Activated CD4-positive, alpha-beta memory T cell treated with anti-CD3 and anti-CD28 coated beads, Interleukin-2, amount 10 ng/mL, durations not matched to agents 7 days and 5 days (primary cell): ENCODE measurements around the gene PCK2. TPM values are rescaled to one million over a fixed set of nuclear protein-coding genes. Genes with fewer than 3 reads are reported as not detected.

Experiments used
- CTCF ChIA-PET: fragments of 350-600 bp; sonication (Branson Sonifier 250); formaldehyde crosslinking; loops from one replicate; lab custom pipeline; 2021; ENCODE audit warnings: antibody characterized with exemption, inconsistent platforms; lab: Charles Lee
- POLR2A ChIA-PET: fragments of 350-600 bp; sonication (Branson Sonifier 250); formaldehyde crosslinking; loops from one replicate; lab custom pipeline; 2021; ENCODE audit warnings: antibody characterized with exemption; lab: Charles Lee
- DNase-seq: peaks from one replicate; pipeline ENCODE4 v3.0.0-alpha.2; 2020
- H3K27ac Mint-ChIP-seq: one replicate; pipeline ENCODE4 v1.8.0; 2021; ENCODE audit warnings: mild to moderate bottlenecking, mixed read lengths
- H3K27me3 Mint-ChIP-seq: one replicate; pipeline ENCODE4 v1.8.0; 2021; ENCODE audit warnings: mixed read lengths
- H3K36me3 Mint-ChIP-seq: one replicate; pipeline ENCODE4 v1.8.0; 2021; ENCODE audit warnings: low read depth, mixed read lengths
- H3K4me1 Mint-ChIP-seq: one replicate; pipeline ENCODE4 v1.8.0; 2021; ENCODE audit warnings: mixed read lengths
- H3K4me3 Mint-ChIP-seq: one replicate; pipeline ENCODE4 v1.8.0; 2021; ENCODE audit warnings: mild to moderate bottlenecking, mixed read lengths
- H3K9me3 Mint-ChIP-seq: one replicate; pipeline ENCODE4 v1.8.0; 2021; ENCODE audit warnings: mixed read lengths
- total RNA-seq, 2 experiments: library from RNA; stranded (reverse); gene quantifications; one replicate each; pipeline ENCODE4 v1.2.3, GENCODE V29; 2021

The PCK2 gene
- total RNA-seq, 2 experiments from 2014 or later: 88.5 to 90.6 TPM

DNA sequence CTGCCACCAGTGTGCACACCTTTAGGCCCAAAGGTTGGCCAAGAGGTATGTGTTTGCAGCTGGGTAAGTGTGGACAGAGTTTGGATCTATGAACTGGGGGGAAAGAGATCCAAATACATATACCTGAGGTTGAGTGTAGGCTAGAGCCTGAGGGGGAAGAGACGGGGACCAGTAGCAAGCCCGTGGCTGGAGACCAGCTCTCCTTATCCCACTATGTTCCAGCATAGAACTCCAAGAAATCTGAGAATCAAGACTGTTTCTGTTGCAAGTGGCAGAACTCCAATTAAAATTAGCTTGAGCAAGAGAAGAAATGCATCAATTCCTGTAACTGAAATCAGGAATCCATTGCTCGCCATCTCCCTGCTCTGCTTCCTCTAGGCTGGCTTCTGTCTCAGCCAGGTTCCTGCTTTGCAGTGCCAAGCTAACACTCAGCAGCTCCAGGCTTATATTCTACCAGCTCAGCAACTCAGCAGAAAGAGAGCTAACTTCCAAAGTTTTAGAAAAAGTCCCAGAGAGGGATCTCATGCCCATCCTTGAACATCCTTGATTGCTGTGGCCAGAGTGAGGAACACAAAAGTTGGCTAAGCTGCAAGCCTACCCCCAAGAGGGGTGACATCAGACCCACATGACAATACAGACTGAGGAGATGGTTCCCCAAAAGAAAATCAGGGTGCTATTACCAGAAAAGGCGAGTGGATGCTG is 1.5 kb upstream of the PCK2 start:
- H3K4me1 Mint-ChIP-seq: peaks cover 37% of the 10 kb centered on the region
- POLR2A ChIA-PET: interaction anchor here (0.7 to 10.0 kb wide), 13 partner anchors 8 to 121 kb away, joined by 3 to 149 read pairs (median 23); partner anchors contain the start of genes CARMIL3, CHMP4A, DCAF11 and DHRS4L2
- no peaks in the 10 kb centered on the region for H3K9me3 Mint-ChIP-seq
- CTCF ChIA-PET: interaction anchor here (0.8 to 12.0 kb wide), 15 partner anchors 12 to 339 kb away, joined by 3 to 254 read pairs (median 4); partner anchors contain the start of genes CARMIL3, DCAF11, DHRS1 and DHRS4L2
- H3K4me3 Mint-ChIP-seq: peak overlapping the region; percentile 100
- H3K27ac Mint-ChIP-seq: peak overlapping the region; percentile 70
- DNase-seq: no peak
- H3K36me3 Mint-ChIP-seq: peaks cover 21% of the 10 kb centered on the region
- no peaks in the 10 kb centered on the region for H3K27me3 Mint-ChIP-seq

DNA sequence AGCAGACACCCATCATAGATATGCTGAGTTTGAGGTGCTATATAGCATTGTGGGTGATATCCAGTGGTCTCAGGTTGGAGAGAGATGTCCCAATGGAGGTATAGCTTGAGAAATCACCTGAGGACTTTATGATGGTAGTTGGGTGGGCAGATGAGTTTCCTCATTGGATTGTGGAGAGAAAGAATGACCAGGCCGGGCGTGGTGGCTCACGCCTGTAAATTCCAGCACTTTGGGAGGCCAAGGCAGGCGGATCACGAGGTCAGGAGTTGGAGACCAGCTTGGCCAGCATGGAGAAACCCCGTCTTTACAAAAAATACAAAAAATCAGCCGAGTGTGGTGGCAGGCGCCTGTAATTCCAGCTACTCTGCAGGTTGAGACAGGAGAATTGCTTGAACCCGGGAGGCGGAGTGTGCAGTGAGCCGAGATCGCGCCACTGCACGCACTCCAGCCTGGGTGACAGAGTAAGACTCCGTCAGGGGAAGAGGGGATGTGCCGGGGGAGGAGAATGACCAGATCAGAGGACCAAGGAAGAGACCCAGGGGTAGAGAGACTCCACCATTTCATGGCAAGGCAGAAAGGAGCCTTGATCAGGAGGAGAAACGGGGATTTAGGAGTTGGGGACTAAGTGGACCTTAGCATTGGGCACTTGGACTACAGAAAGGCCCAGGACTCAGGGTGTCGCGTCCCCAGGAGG is 757 bp upstream of the PCK2 start:
- DNase-seq: no peak
- H3K4me3 Mint-ChIP-seq: peak overlapping the region; percentile 100
- no peaks in the 10 kb centered on the region for H3K9me3 Mint-ChIP-seq
- ChIA-PET POLR2A (interaction anchor here (0.7 to 10.0 kb wide), 18 partner anchors 8 to 120 kb away, joined by 3 to 149 read pairs (median 12); partner anchors contain the start of genes CARMIL3, CHMP4A, DCAF11 and DHRS4L2), CTCF (interaction anchor here (1.0 to 12.0 kb wide), 17 partner anchors 9 to 207 kb away, joined by 3 to 254 read pairs (median 6); partner anchors contain the start of genes CARMIL3, DCAF11, DHRS1 and DHRS4L2)
- H3K27me3 Mint-ChIP-seq: no peaks in the 10 kb centered on the region
- H3K4me1 Mint-ChIP-seq: peaks cover 38% of the 10 kb centered on the region
- H3K27ac Mint-ChIP-seq: peak overlapping the region; percentile 70
- H3K36me3 Mint-ChIP-seq: peaks cover 25% of the 10 kb centered on the region

DNA sequence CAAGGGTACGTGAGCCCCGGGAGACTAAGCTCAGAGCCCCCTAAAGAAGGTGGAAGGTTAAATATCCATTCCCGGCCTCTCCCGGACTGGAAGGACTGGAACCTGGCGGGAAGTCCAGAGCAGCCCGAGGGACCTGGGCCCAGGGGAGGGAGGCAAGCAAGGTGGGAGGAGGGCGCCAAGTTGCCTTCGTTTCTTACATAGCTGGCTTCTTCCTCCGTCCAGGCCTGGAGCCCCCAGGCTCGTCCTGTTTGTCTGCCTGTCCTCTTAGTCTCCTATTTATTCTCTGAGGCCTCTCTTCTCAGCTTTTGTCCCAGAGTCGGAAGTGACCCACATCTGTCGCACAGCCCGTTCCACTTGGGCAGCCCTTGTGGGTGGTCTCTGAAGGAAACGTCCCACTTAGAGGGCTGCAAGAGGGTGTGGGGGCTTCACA is 745 bp downstream of the PCK2 start:
- H3K9me3 Mint-ChIP-seq: no peaks in the 10 kb centered on the region
- H3K27me3 Mint-ChIP-seq: no peaks in the 10 kb centered on the region
- peak overlapping the region; percentile 96 for H3K27ac Mint-ChIP-seq
- POLR2A ChIA-PET: interaction anchor here (0.6 to 10.0 kb wide), 25 partner anchors 9 to 527 kb away, joined by 3 to 149 read pairs (median 4); partner anchors contain the start of genes AP1G2, CARMIL3, CHMP4A and DCAF11
- DNase-seq: peak; percentile 32
- H3K4me3 Mint-ChIP-seq: peak overlapping the region; percentile 100
- CTCF ChIA-PET: interaction anchor here (0.7 to 12.0 kb wide), 12 partner anchors 12 to 337 kb away, joined by 3 to 254 read pairs (median 6); partner anchors contain the start of genes CHMP4A, DCAF11, EMC9 and IRF9
- H3K36me3 Mint-ChIP-seq: peaks cover 38% of the 10 kb centered on the region
- H3K4me1 Mint-ChIP-seq: peaks cover 39% of the 10 kb centered on the region

DNA sequence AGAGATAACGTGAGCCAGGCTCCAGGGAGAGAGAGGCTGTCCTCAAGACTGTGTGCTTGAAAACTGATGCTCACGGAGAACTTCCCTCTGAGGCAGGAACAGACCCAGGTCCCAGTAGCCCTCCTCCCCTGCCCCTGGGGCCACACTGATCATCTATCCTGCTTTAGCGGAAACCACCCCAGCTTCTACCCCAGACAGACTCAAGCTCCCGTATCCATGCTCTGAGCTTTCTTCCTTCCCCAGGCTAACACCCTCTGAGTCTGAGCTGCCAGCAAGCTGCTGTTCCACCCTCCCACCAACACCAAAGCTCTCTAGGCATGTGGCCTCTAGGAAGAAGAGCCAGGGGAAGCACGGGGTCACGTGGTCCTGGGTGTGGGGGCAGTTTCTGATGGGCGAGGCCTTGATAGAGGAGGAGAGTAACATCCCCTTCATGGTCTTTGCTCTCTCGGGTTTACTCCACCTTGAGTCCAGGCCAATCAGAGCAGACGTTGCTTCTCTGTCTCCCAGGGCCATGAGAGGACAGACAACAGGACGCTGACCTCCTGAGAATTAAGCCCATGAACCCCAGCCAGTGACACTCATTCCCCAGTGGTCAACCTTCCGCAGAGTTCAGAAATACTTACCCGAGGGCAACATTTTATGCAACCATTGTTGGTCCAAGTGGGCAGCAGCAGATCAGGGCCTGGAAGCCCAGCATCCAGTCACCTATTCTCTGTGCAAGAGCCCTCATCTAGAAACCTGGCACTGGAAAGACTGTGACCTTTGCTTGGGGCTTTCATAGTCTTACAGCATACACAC is 1.4 kb downstream of the PCK2 start:
- ChIA-PET POLR2A (interaction anchor here (0.6 to 10.0 kb wide), 23 partner anchors 10 to 528 kb away, joined by 3 to 149 read pairs (median 7); partner anchors contain the start of genes AP1G2, CARMIL3, CHMP4A and DCAF11), CTCF (interaction anchor here (0.7 to 12.0 kb wide), 13 partner anchors 11 to 336 kb away, joined by 3 to 254 read pairs (median 6); partner anchors contain the start of genes CHMP4A, DCAF11, EMC9 and IRF9)
- Mint-ChIP-seq H3K9me3 (no peaks in the 10 kb centered on the region), H3K27ac (peak overlapping the region; percentile 96), H3K4me3 (peak overlapping the region; percentile 100), H3K27me3 (no peaks in the 10 kb centered on the region), H3K4me1 (peaks cover 37% of the 10 kb centered on the region), H3K36me3 (peaks cover 44% of the 10 kb centered on the region)
- DNase-seq: peak; percentile 69

DNA sequence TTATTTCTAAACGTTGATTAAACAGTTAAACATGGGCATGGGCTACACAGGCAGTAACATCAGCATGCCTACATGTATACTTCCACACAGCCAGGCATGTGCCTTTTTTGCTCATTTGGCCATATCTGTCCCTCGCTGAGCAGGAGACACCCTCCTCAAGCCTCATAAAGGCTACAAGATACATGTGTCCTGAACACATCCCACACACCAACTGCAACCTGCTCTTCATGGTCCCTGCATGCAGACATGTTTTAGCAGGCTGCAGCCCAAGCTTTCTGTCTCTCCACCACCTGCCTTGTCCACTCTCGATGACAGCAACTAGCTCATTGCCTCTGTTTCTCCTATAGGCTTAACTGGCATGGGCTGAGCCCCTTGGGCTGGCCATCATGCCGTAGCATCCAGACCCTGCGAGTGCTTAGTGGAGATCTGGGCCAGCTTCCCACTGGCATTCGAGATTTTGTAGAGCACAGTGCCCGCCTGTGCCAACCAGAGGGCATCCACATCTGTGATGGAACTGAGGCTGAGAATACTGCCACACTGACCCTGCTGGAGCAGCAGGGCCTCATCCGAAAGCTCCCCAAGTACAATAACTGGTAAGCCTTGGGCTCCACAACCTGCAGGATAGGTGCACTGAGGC is 2.6 kb downstream of the PCK2 start:
- POLR2A ChIA-PET: interaction anchor here (2.9 to 10.0 kb wide), 6 partner anchors 11 to 64 kb away, joined by 12 to 149 read pairs (median 78); partner anchors contain the start of genes DCAF11, EMC9, IRF9 and NRL
- Mint-ChIP-seq H3K4me1 (peaks cover 35% of the 10 kb centered on the region), H3K27ac (peak overlapping the region; percentile 62), H3K27me3 (no peaks in the 10 kb centered on the region), H3K9me3 (no peaks in the 10 kb centered on the region), H3K4me3 (peak overlapping the region; percentile 46), H3K36me3 (peaks cover 52% of the 10 kb centered on the region)
- DNase-seq: no peak
- CTCF ChIA-PET: interaction anchor here (1.2 to 12.0 kb wide), 6 partner anchors 10 to 200 kb away, joined by 3 to 254 read pairs (median 60); partner anchors contain the start of genes DCAF11 and NRL

DNA sequence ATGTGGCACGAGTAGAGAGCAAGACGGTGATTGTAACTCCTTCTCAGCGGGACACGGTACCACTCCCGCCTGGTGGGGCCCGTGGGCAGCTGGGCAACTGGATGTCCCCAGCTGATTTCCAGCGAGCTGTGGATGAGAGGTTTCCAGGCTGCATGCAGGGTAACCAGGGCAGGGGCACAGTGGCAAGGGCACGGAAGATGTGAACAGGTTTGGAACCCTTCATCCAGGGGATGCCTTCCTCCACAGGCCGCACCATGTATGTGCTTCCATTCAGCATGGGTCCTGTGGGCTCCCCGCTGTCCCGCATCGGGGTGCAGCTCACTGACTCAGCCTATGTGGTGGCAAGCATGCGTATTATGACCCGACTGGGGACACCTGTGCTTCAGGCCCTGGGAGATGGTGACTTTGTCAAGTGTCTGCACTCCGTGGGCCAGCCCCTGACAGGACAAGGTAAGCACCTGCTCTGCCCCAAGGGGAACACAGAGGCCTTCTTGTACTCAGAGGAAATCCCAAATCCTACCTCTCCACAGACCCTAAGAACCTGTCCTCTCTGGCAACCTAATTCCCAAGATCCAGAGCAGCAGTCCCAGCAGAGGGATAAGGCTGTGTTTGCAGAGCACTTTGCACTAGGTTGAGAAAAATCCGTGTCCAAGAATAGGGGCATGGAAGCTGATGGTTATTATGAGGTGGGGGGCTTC is 4.3 kb downstream of the PCK2 start:
- peaks cover 22% of the 10 kb centered on the region for H3K4me1 Mint-ChIP-seq
- peaks cover 65% of the 10 kb centered on the region for H3K36me3 Mint-ChIP-seq
- H3K27ac Mint-ChIP-seq: no peak overlapping the region
- POLR2A ChIA-PET: interaction anchor here (0.6 to 10.0 kb wide), 4 partner anchors 9 to 58 kb away, joined by 3 to 149 read pairs (median 75); partner anchors contain the start of genes DCAF11 and NRL
- H3K27me3 Mint-ChIP-seq: no peaks in the 10 kb centered on the region
- no peak overlapping the region for H3K4me3 Mint-ChIP-seq
- DNase-seq: no peak
- no peaks in the 10 kb centered on the region for H3K9me3 Mint-ChIP-seq
- CTCF ChIA-PET: interaction anchor here (1.9 to 12.0 kb wide), 2 partner anchors 8 to 40 kb away, joined by 7 to 254 read pairs; no protein-coding TSS in a partner anchor

DNA sequence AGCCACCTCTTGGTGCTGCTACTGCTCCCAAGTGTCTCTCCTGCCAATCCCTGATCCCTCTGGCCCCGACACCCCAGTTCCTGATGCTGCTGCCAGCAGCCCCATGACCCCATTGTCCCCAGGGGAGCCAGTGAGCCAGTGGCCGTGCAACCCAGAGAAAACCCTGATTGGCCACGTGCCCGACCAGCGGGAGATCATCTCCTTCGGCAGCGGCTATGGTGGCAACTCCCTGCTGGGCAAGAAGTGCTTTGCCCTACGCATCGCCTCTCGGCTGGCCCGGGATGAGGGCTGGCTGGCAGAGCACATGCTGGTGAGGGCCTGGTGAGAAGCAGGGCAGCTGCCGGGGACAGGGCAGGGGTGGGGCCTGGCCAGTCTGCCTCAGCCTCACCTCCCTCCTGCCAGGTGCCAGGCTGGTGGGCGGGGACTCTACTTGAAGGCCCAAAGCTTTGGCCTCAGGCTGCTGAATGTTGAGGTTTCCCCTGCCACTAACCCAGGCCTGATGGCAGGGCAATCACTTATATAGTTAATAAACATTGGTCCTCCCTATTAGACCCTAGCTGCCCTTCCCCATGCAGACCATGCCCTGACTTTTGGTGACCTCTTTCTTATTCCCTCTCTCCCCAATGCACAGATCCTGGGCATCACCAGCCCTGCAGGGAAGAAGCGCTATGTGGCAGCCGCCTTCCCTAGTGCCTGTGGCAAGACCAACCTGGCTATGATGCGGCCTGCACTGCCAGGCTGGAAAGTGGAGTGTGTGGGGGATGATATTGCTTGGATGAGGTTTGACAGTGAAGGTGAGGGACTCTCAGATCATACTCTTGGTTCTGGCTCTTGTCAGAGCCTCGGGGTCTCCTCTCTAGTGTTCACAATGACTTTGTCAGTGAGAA is 5.1 kb downstream of the PCK2 start:
- peaks cover 72% of the 10 kb centered on the region for H3K36me3 Mint-ChIP-seq
- no peak for DNase-seq
- ChIA-PET POLR2A (interaction anchor here (0.6 to 10.0 kb wide), 3 partner anchors 8 to 58 kb away, joined by 3 to 149 read pairs (median 145); partner anchors contain the start of genes DCAF11 and NRL), CTCF (interaction anchor here (1.9 to 12.0 kb wide), 2 partner anchors 7 to 41 kb away, joined by 7 to 254 read pairs; no protein-coding TSS in a partner anchor)
- peak overlapping the region; percentile 3 for H3K27ac Mint-ChIP-seq
- no peaks in the 10 kb centered on the region for H3K9me3 Mint-ChIP-seq
- no peak overlapping the region for H3K4me3 Mint-ChIP-seq
- H3K4me1 Mint-ChIP-seq: peaks cover 18% of the 10 kb centered on the region
- H3K27me3 Mint-ChIP-seq: no peaks in the 10 kb centered on the region

DNA sequence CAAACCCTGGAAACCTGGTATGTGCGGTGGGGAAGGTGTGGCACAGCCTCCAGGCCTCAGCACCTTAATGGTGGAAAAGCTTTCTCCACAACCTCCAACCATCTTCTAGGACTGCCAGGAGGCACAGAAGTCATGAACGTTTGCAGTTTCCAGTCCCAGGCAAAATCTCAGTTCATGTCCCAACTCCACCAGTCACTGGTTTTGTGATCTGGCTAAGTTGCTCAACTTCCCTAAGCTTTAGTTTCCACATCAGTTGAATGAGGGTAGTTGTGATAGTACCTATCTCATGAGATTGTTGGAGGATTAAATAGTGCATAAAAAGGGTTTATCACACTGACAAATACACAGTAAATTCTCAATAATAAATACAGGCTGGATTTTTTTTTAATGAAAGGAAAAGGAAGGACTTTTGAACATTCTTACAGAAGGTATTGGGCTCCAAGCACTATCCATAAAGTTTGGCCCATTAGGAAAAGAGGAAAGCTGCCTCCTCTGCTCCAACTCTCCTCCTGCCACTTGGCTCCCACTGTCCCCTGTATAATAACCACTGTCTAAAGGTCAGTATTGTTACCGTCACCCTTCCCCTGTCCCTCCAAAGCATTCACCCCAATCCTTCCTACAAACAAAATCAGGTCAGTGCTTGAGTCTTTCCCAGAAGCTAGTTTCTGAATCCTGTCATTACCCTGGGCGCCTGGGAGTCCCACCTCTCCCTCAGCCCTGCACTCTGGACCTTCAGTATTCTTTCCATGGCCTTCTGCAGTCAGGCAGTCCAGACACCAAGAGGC is 6.3 kb downstream of the PCK2 start:
- no peaks in the 10 kb centered on the region for H3K9me3 Mint-ChIP-seq
- no peak overlapping the region for H3K4me3 Mint-ChIP-seq
- H3K27me3 Mint-ChIP-seq: no peaks in the 10 kb centered on the region
- H3K4me1 Mint-ChIP-seq: peaks cover 17% of the 10 kb centered on the region
- POLR2A ChIA-PET: interaction anchor here (0.6 to 1.5 kb wide), 2 partner anchors 8 to 61 kb away, joined by 3 to 4 read pairs; partner anchors contain the start of gene IRF9
- peaks cover 75% of the 10 kb centered on the region for H3K36me3 Mint-ChIP-seq
- no peak overlapping the region for H3K27ac Mint-ChIP-seq
- CTCF ChIA-PET: interaction anchor here (1.5 kb wide), 1 partner anchor 9 kb away, joined by 3 read pairs; no protein-coding TSS in a partner anchor
- DNase-seq: no peak

DNA sequence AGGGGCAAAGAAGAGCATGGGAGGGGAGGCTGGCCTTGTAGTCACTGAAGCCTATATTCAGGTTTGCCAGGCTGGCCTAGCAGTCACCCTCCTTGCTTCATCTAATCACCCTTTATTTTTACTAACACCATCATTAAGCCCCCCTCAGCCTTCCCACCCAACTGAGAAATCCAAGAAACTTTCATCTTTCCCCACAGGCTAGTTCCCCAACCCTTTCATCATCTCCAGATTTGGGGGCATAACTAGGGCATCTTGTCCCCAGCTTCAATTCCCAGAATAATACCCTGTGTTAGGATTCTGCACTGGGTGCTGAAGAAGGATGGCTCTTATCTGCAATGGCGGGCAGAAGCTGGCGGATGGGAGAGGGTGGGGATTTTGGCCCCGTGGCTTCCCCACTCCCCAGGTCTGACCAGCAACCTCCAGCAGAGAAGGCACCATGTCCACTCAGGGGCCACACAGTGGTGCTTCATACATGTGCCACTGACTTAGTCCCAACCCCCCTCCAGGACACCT is 6.9 kb downstream of the PCK2 start:
- POLR2A ChIA-PET: interaction anchor here (1.5 to 2.8 kb wide), 2 partner anchors 13 to 60 kb away, joined by 4 to 15 read pairs; partner anchors contain the start of genes DCAF11, IRF9 and NRL
- CTCF ChIA-PET: interaction anchor here (1.5 kb wide), 1 partner anchor 10 kb away, joined by 3 read pairs; no protein-coding TSS in a partner anchor
- no peak for DNase-seq
- Mint-ChIP-seq H3K4me1 (peaks cover 15% of the 10 kb centered on the region), H3K4me3 (no peak overlapping the region), H3K36me3 (peaks cover 70% of the 10 kb centered on the region), H3K27ac (no peak overlapping the region), H3K9me3 (no peaks in the 10 kb centered on the region), H3K27me3 (no peaks in the 10 kb centered on the region)
